Fibroblast of skin of left quadriceps (primary cell): ENCODE measurements around the gene CHD9NB.
A peak's percentile ranks its signal among the peaks of the same experiment; 100 is the strongest.
"Not testable (repeated sequence)": the region's sequence is repeated elsewhere in the genome, so short reads cannot be mapped to it uniquely, and the experiment has no call there.

Experiments
- DNase-seq, 2 experiments: peaks; one replicate each; pipeline ENCODE4 v3.0.0-alpha.2; 2013; ENCODE audit warnings: low read depth in 2 of 2

Gene CHD9NB

DNA sequence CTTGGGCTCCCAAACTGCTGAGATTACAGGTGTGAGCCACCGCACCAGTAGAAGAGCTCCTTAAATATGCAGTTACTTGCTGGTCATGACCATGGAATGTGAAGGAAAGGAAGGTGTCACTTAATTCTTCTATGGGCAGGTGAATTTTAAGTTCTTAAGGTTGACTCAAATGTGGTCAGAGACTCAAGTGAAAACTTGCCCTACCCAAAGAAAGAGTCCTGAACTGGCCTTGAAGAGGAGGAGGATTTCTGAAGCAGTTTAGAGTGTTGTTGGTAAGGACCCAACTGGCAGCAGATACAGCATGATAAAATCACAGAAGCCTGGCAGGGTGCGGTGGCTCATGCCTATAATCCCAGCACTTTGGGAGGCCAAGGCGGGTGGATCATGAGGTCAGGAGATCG is 31.4 kb upstream of the CHD9NB start:
- DNase-seq: no peak

DNA sequence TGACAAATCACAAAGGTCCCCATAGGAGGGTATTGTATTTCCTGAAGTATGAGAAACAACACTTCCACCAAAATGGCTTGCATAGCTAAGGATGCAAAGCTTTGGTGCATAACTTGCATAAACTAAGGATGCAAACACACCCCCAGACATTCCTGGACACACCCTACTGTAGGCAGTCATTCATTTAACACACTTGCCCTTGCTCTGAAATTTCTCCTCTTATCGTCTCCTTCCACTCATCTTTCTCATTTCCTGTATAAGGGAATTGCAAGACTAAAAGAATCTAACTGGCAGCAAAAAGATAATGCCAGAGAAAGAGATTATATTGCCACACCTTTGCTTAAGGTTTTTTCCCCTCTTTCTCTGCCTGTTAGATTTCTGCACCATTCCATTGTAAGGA is 30.4 kb upstream of the CHD9NB start:
- DNase-seq: no peak

DNA sequence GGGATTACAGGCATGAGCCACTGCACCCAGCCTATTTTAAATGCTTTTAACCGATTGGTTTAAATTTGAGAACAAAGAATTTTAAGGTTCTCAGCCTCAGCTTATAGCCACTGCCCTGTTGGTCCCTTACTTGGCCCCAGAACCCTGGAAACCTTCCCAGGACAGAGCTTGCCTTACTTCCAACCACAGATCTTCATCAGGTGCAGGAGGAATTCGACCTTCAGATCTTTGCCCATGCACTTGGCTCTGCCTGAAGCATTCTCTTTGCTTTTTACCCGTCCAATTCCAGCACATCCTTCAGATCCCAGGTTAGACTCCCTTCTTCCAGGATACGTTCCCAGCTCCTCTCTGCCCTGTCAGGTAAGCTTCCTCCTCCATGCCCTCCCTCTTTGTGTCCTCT is 29.8 kb upstream of the CHD9NB start:
- DNase-seq: no peak

DNA sequence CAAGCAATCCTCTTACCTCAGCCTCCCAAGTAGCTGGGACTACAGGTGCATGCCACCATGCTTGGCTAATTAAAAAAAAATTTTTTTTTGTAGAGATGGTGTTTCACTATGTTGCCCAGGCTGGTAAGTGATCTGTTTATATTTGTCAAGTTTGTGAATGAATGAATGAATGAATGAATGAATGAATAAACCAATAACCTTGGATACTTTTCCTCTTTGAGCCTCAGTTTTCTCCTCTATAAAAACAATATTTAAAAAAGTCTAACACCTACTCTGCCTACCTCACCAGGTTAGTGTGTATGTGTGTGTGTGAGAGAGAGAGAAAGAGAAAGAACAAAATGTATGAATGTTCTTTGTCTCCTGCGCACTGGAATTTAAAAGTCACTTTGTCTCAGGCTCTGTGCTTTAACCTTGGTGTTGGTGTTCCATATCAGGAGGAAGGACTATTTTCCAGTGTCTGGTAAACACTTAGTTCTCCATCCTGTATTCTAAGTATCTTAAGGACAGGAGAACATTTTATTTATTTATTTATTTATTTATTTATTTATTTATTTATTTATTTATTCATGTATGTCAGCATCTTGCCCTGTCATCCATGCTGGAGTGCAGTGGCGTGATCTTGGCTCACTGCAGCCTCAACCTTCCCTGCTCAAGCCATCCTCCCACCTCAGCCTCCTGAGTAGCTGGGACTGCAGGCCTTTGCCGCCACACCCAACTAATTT is 29.1 kb upstream of the CHD9NB start:
- no peak for DNase-seq

DNA sequence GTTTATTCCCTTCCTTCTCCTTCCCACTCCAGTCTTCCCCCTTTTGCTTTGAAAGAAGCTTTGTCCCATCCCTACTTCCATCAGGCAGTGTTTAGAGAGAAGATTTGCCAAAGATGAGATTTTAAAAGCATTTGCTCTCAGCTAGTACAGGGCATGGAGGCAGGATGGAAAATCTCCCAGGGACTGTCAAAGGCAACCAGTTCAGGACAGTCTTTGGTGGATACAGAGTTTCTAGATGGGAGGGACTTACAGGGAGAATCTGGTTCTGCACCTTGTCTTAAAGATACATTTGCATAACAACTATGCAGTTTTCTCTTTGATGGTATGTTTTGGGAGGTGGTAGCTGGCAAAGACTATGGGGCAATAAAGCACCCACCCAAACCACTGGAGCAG is 28.3 kb upstream of the CHD9NB start:
- no peak for DNase-seq

DNA sequence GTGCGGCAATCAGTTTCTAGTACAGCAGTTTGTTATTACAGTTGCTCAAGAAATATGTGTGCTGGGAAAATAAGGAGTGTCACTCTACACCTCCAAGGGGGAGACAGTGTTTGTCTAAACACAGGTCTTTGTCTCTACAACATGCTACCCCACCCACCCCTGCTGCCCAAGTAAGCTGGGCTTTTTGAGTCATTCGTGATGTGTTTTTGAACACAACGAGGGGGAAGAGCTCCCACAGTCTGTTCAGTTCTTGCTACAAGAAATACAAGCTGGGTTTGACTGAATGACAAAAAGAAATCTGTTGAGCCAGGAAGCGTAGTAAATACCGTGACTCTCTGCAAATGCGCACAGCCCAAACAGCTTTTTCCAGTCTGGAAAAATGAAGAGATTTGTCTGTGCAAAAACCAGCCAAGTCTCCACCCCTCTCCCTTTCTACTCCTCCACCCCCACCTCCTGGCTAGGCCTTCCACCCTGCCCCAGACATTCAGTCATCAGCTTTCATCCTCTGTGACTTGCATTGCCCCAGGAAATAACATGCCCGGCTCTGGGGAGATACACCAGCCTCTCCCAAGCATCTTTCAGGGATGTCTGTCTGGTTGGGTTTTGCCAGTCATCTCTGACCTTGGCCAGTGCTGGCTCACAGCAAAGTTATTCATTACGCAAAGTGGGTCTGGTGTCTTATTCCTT is 27.8 kb upstream of the CHD9NB start:
- DNase-seq: peak in 1 of 2 experiments; percentile 40

DNA sequence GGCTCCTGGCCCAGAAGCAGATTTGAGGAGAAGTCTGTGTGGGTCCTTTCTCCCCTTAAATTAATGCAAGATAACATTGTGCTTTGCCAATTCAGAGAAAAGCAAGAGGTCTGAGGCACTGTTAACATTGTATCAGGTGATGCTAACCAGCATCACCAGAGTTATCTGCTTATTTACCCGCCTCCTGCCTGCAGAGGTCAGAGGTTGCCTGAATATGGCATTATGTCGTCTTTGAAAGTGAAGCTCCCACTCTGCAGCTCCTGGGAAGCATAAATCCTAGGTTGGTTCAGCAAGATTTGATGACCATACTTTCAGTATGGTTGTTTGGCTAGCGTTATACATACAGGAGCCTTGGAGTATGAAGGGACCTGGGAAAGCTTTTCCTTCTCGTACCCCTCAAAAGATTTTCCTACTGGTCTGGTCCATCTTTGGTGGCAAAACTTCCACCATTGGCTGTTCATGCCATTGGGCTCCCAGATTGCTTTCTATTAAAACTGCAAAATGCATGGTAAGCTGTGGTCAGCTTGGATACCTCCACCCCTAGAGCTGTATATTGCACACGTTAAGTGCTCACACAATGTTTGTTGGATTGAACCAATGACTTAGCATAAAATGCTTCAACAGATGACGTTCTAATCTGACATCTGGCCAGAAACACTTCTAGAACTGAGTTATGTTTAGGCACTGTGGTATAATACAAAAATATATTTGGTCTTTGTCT is 26.2 kb upstream of the CHD9NB start:
- no peak for DNase-seq

DNA sequence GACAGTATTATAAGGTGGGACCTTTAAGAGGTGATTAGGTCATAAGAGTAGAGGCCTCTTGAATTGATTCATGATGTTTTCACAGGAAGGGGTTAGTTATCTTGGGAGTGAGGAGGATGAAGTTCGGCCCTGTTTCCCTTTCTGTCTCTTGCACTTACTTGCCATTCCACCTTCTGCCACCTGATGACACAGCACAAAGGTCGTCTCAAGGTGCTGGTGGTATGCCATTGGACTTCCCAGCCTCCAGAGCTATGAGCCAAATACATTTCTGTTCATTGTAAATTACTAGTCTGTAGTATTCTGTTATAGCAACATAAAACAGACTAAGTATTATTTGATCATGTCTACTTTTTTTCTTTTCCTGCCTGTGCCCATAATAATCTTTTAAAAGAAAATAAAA is 25.6 kb upstream of the CHD9NB start:
- DNase-seq: no peak

DNA sequence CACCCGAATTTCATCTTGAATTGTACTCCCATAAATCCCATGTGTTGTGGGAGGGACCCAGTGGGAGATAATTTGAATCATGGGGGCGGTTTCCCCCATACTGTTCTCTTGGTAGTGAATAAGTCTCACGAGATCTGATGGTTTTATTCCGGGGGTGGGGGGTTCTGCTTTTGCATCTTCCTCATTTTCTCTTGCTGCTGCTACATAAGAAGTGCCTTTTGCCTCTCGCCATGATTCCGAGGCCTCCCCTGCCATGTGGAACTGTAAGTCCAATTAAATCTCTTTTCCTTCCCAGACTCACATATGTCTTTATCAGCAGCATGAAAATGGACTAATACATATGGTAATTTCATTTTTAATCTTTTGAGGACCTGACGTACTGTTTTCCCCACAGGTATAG is 22.8 kb upstream of the CHD9NB start:
- DNase-seq: not testable (repeated sequence)

DNA sequence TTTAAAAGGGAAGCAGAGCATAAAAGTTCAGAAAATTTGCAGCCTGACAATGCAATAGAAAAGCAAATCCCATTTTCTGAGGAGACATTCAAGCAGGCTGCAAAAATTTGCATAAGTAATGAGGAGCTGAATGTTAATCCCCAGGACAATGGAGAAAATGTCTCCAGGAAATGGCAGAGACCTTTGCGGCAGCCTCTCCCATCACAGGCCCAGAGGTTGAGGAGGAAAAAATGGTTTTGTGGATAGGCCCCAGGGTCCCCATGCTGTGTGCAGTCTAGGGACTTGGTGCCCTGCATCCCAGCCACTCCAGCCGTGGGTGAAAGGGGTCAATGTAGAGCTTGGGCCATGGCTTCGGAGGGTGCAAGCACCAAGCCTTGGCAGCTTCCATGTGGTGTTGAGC is 21.6 kb upstream of the CHD9NB start:
- DNase-seq: not testable (repeated sequence)

DNA sequence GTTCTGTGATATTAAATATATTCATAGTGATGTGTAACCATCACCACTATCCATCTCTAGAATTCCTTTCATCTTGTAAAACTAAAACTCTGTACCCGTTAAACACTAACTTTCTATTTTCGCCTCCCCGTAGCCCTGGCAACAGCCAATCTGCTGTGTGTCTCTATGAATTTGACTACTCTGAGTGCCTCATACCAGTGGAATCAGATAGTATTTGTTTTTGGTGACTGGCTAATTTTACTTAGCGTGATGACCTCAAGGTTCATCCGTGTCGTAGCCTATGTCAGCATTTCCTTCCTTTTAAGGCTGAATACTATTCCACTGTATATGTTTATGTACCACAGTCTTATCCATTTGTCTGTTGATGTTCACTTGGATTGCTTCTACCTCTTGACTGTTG is 20.3 kb upstream of the CHD9NB start:
- no peak for DNase-seq

DNA sequence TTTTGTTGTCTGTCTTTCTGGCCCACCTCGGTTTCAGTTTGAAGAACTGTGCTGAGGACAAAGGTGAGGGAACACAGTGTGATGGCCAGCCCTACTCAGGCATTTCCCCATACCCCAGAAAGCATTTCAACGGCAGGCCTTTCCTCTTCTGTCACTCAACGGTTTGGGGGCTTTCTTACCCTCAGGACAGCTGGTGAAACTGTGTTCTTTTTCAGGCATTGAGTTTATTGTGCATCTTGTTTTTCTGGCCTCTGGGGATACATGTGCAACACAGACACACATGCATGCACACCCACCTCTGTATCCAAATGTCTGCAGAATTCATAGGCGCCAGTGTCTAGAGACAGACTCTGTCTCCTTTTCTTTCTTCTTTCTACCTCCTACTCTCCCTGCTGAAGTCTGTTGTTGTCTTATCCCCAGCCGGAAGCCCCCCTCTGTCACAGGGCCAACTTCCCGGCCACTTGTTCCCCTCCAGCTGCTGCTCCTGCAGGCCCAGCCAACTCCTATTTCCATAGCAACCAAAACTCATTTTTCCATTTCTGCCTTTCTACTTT is 19.1 kb upstream of the CHD9NB start:
- DNase-seq: no peak

DNA sequence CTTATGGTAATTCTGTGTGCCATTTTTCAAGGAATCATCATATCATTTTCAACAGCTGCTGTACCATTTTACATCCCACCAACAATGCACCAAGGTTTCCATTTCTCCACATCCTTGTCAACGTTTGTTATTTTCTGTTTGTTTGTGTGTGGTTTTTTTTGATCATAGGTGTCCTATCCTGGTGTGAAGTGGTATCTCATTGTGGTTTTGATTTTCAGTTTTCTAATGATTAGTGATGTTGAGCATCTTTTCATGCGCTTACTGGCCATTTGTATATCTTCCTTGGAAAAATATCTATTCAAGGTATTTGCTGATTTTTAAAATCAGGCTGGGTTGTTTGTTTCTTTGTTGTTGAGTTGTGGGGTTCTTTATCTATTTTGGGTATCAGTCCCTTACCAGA is 17.1 kb upstream of the CHD9NB start:
- no peak for DNase-seq

DNA sequence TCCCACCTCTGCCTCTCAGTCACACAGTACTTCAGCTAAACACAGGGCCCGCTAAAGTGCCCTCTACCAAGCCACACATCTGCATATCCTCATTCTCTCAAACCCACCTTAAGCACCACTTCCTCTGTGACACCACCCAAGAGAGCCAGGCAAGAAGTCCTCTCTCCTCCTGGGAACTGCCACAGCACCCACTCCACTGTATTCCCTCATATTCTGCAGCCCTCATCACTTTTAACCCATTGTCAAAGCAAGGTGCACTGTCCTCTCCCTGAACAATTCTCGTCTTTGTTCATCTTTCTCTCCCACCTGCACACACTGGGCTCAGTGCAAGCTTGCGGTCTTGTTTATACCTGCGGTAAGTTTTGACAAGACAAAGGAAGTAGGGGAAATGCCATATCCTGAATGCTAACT is 15.7 kb upstream of the CHD9NB start:
- DNase-seq: no peak

DNA sequence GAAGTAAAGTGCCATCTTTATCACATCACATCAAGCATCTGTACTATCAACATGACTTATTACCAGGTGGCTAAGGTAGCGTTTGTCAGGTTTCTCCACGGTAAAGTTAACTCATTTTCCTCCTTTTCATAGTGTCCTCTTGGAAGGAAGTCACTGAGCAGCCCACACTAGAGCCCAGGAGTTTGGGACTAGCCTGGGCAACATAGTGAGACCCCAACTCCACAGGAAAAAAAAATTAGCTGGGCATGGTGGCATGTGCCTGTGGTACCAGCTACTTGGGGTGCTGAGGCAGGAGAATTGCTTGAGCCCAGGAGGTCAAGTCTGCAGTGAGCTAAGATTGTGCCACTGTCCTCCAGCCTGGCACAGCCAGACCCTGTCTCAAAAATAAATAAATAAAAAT is 15.0 kb upstream of the CHD9NB start:
- DNase-seq: no peak

DNA sequence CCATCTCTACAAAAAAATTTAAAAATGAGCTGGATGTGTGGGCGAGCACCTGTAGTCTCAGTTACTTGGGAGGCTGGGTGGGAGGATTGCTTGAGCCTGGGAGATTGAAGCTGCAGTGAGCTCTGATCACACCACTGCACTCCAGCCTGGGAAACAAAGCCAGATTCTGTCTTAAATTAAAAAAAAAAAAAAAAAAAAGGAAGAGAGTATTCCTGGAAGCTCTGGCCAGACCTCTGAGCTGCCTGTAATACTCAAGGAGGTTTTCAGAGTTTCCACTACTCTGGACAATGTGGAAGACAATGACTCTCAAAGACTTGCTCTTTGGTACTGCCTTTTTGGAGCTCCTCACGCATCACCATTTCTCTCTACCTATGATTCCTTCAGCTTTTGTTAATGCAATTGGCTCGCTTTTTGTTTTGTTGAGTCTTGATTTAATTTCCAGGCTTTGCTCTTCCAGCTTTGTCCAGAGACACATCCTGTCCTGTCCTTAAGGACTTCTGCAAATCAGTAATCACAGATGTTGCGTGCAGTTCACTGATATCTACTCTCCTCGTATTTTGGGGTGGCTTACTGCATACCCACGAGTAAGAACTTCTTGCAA is 12.9 kb upstream of the CHD9NB start:
- no peak for DNase-seq

DNA sequence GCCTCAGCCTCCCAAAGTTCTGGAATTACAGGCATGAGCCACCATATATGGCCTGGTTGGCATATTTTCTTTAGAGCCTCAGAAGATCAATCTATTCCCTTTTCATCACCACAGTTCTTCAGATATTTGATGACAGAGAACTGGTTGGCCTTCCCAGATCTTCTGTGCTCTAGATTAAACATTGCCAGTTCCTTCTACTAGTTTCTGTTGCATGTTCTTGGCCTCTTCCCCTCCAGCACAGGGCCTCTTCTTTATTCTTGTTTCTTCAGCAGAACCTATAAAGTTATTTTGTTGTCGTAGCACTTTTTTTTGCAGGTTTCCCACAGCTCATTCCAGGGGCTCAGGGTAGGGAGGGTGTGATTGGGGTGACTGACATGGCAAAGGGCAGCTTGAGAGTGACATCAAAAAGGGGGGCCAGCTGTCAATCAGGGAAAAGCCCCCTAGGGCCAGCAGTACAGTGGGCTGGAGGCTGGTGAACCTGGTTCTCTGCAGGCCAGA is 11.4 kb upstream of the CHD9NB start:
- no peak for DNase-seq

DNA sequence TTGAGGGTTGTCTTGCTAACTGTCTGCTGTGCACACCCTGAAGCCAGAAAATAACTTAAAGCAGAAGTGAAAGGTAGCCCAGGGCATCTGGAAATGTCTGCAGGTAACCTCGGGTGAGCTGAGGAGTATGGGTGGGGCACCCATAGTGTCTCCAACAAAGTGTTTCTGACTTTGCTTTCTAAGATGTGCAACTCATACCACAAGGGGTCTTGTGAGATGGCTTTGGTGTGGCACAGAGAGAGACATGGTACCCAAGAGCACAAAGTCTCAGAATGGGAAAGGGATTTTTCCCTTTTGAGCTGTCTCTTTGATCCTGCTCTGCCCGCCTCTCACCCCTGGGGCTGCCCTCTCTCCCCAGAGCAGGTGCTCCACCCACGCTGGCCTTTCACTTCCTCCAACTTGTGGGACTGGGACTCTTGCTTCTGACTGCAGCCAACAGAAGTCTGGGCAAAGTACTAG is 9.0 kb upstream of the CHD9NB start:
- DNase-seq: no peak

DNA sequence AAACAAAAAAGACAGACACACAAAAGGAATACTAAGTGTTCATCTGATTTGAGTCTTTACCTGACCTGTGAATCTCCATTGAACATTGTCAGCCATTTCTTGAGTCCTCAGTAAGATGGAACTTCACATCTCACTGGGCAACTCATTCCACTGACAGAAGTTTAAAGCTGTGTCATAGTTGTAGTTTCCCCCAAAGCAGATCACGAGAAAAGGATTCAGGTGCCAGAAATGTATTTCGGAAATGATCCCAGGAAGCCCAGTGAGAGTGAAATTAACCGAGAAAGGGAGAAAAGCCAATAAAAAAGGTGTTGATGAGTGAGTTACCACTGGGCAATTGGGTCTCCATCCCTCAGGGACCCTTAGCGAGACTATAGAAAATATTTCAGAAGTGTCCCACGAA is 8.6 kb upstream of the CHD9NB start:
- DNase-seq: no peak

DNA sequence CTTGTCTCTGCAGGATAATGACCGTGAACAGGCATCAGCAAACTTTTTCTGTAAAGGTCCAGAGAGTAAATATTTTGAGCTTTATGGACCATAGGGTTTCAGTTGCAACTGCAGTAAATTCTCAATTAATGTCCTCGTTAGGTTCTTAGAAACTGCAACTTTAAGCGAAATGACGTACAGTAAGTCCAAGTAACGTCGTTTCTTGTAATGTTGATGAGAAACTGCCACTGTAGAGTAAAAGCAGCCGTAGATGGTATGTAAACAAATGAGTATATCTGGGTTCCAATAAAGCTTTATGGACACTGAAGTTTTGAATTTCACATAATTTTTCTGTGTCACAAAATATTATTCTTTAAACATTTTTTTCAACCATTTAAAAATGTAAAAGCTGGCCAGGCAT is 7.0 kb upstream of the CHD9NB start:
- DNase-seq: no peak

DNA sequence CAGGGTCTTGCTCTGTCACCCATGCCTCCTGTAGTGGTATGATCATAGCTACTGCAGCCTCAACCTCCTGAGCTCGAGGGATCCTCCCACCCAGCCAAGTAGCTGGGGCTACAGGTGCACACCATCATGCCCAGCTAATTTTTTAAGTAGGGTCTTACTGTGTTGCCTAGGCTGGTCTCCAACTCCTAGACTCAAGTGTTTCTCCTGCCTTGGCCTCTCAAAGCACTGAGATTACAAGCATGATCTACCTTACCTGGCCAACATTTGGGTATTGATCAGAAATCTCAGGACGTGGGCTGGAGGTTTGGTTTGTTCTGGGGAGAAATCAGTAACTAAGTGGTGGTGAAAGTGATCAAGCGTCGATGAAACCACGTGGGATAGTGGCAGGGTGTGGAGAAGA is 6.2 kb upstream of the CHD9NB start:
- no peak for DNase-seq

DNA sequence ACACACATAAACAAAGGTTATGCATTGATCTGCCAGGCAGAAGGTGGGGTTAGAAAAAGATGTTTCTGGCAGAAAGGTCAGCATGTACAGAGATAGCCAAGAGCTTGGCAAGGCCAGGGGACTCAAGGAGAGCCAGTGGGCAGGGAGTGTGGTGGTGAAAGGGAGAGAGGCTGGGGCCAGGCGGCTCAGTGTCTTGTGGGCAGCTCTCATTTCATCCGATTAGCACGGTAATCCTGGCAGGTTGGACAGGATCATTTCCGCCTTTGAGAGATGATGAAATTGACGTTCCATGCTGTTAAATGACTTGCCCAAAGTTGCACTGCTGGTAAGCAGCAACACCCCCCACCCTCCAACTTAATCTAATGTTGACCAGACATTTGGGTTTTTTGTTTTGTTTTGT is 5.7 kb upstream of the CHD9NB start:
- DNase-seq: no peak
